ENCODE results near the gene NINJ2. TPM values are rescaled to one million over a fixed set of nuclear protein-coding genes. Genes with fewer than 3 reads are reported as not detected.

Gene NINJ2
- total RNA-seq, 6 experiments from 2014 or later, result 6.4 to 17.7 (median 12.5) TPM

- Histone ChIP-seq H3K27ac (no peak overlapping the region), H3K4me1 (no peaks in the 10 kb centered on the region), H3K9me3 (no peaks in the 10 kb centered on the region), H3K4me3 (no peak overlapping the region), H3K27me3 (peaks cover 0 to 5% of the 10 kb centered on the region in 2 donors), H3K36me3 (no peaks in the 10 kb centered on the region)
- intact Hi-C loops (cut with DNase I), result no loop called here
- TF ChIP-seq POLR2A (IDR thresholded peaks at IDR 0.05), result no peak
- no peak for TF ChIP-seq CTCF (IDR thresholded peaks at IDR 0.05)
- ATAC-seq (no peak), DNase-seq (no peak)
- 64% methylated on average over 9 of the region's 9 CpGs for WGBS (ENCODE audit: insufficient coverage, low coverage, low lambda C conversion rate, missing lambda C conversion rate)
Observed at GRCh38 chr12:544941-545635, 118.2 kb downstream of the NINJ2 start.

- WGBS (ENCODE audit: insufficient coverage, low coverage, low lambda C conversion rate, missing lambda C conversion rate), result no CpG with 5 or more reads among the region's 8 CpGs
- Histone ChIP-seq H3K9me3 (no peaks in the 10 kb centered on the region), H3K4me1 (no peaks in the 10 kb centered on the region), H3K27me3 (peaks cover 0 to 5% of the 10 kb centered on the region in 2 donors), H3K4me3 (no peak overlapping the region), H3K36me3 (no peaks in the 10 kb centered on the region), H3K27ac (no peak overlapping the region)
- DNase-seq, result no peak
- intact Hi-C loops (cut with DNase I), result no loop called here
- TF ChIP-seq CTCF (IDR thresholded peaks at IDR 0.05), result no peak
- ATAC-seq, result no peak
Observed at GRCh38 chr12:544142-544541, 119.1 kb downstream of the NINJ2 start.

GRCh38 chr12:543114-543451, 120.2 kb downstream of the NINJ2 start:
- peaks cover 0 to 5% of the 10 kb centered on the region in 2 donors for H3K27me3 ChIP-seq
- H3K4me3 ChIP-seq, result no peak overlapping the region
- H3K36me3 ChIP-seq, result no peaks in the 10 kb centered on the region
- no CpG with 5 or more reads among the region's 9 CpGs for WGBS (ENCODE audit: insufficient coverage, low coverage, low lambda C conversion rate, missing lambda C conversion rate)
- DNase-seq (no peak), ATAC-seq (no peak)
- H3K27ac ChIP-seq, result no peak overlapping the region
- TF ChIP-seq POLR2A (IDR thresholded peaks at IDR 0.05), result no peak
- no peak for TF ChIP-seq CTCF (IDR thresholded peaks at IDR 0.05)
- intact Hi-C loops (cut with DNase I), result no loop called here
- no peaks in the 10 kb centered on the region for H3K9me3 ChIP-seq
- peaks cover 0 to 4% (median 0%) of the 10 kb centered on the region in 4 donors for H3K4me1 ChIP-seq

GRCh38 chr12:542395-543113, 120.7 kb downstream of the NINJ2 start:
- peaks cover 0 to 5% of the 10 kb centered on the region in 2 donors for H3K27me3 ChIP-seq
- H3K9me3 ChIP-seq, result no peaks in the 10 kb centered on the region
- intact Hi-C loops (cut with DNase I), result no loop called here
- no peak for ATAC-seq
- TF ChIP-seq POLR2A (IDR thresholded peaks at IDR 0.05) (no peak), CTCF (IDR thresholded peaks at IDR 0.05) (no peak)
- peaks cover 0 to 4% (median 0%) of the 10 kb centered on the region in 4 donors for H3K4me1 ChIP-seq
- H3K4me3 ChIP-seq, result no peak overlapping the region
- no peaks in the 10 kb centered on the region for H3K36me3 ChIP-seq
- DNase-seq, result no peak
- H3K27ac ChIP-seq, result no peak overlapping the region
- 57% methylated on average over 3 of the region's 8 CpGs for WGBS (ENCODE audit: insufficient coverage, low coverage, low lambda C conversion rate, missing lambda C conversion rate)

Data from right lobe of liver (tissue), 6 donors.